Cardiac fibroblast (primary cell): Measurements from ENCODE around the gene ANKZF1.

Source experiments
- DNase-seq, 2 donors: peaks; one replicate each; pipeline versions ENCODE4 v3.0.0 to v3.0.0-alpha.2; 2010; ENCODE audit warnings: low read depth in 2 of 2
- H3K4me3 ChIP-seq, 2 donors: replicated peaks in 1 of 2; 1 replicate in 1 of 2; 2 replicates in 1 of 2; pipeline ENCODE4 v1.5.1; 2011; ENCODE audit warnings: low read depth in 2 of 2, low read length in 2 of 2, mild to moderate bottlenecking in 2 of 2, moderate library complexity in 1 of 2
- TF ChIP-seq, protein P1 (sequence below): IDR thresholded peaks from one replicate; pipeline ENCODE4 v1.5.1; 2011; ENCODE audit warnings: low read depth, mild to moderate bottlenecking, low read length, inconsistent platforms

Gene ANKZF1

DNA sequence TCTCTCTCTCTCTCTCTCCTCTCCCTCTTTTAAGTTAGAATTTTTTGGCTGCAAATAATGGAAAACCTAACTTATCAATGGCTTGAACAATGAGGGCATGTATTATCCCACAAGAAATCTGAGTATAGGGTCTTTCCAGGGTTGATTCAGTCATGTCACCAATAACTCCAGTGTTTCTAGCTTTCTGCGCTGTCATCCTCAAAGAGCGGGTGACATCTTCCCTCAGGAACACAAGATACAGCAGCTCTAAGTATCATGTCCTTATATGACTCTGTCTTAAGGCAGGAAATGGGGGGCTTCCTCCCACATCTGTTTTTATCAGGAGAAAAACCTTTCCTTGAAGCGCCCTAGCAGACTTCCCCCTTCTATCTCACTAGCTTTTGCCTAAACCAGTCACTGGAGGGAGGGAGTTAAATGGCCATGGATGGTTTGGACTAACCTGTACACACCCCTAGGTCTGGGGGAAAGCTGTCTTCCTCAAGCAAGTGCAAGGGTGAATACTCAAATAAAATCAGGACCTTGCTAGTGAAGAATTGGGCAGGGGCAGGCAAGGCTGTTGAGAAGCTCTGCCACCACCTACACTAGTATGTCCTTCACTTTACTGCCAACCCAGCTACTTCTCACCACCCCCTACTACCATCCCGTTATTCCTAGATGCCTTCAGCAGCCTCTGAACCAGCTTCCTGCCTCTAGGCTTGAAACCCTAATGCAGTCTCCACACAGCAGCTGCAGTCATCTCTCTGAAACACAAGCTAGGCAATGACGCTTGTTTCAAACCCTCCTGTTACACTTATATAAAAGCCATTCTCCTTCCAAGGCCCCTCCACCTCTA is 31.6 kb downstream of the ANKZF1 start:
- DNase-seq: no peak
- TF ChIP-seq, protein P1, sequence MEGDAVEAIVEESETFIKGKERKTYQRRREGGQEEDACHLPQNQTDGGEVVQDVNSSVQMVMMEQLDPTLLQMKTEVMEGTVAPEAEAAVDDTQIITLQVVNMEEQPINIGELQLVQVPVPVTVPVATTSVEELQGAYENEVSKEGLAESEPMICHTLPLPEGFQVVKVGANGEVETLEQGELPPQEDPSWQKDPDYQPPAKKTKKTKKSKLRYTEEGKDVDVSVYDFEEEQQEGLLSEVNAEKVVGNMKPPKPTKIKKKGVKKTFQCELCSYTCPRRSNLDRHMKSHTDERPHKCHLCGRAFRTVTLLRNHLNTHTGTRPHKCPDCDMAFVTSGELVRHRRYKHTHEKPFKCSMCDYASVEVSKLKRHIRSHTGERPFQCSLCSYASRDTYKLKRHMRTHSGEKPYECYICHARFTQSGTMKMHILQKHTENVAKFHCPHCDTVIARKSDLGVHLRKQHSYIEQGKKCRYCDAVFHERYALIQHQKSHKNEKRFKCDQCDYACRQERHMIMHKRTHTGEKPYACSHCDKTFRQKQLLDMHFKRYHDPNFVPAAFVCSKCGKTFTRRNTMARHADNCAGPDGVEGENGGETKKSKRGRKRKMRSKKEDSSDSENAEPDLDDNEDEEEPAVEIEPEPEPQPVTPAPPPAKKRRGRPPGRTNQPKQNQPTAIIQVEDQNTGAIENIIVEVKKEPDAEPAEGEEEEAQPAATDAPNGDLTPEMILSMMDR: no peak
- H3K4me3 ChIP-seq: no peak overlapping the region

DNA sequence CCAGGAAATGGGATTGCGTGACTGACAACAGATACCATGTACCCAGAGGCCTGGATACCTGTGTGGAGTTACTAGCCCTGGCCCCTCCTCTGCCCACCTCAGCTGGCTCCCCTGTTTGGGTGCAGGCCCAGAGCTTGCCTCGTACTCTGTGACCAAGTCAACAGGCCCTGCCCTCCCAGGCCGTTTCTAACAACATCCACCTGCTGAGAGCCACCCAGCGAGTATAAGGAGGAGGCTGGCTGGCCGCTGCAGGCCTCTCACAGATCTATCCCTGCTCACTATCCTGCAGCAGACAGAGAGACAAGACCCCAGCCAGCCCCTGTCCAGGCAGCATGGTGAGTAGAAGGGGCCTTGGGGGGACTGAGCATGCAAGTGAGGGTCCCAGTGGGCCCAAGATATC is 36.6 kb downstream of the ANKZF1 start:
- TF ChIP-seq, protein P1: no peak
- no peak for DNase-seq
- H3K4me3 ChIP-seq: no peak overlapping the region

DNA sequence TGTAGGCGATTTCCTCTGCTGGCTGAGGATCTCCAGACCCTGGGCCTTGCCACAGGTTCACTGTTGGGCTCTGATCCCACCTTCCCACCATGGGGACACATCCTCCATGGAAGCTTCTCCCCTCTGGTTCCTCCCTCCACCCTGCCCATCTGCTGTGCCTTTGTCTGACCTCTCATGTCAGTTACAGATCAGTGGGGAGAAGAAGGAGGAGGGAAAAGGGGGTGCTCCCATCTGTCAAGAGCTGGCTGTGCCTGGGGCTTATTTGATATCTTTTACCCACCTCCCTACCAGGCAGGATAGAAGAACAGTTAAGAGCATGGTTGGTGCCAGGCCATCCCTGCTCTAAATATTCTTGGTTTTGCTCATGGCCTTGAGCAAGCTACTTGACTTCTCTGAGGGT is 37.3 kb downstream of the ANKZF1 start:
- no peak overlapping the region for H3K4me3 ChIP-seq
- DNase-seq: no peak
- TF ChIP-seq, protein P1: no peak

DNA sequence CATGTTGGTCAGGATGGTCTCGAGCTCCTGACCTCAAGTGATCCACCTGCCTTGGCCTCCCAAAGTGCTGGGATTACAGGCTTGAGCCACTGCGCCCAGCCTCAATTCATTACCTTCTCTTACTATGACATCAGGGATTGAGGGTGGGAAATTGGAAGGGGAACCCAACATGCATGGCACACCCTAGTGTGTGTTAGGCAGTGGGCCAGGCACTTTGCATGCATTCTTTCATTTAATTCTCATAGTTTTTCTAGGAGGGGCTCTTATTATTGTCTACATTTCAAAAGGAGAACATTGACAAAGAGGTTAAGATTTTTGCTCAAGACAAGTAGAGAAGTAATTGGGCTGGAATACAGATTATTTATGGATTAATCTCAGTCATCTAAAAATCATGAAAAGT is 38.7 kb downstream of the ANKZF1 start:
- DNase-seq: no peak
- TF ChIP-seq, protein P1: no peak
- H3K4me3 ChIP-seq: no peak overlapping the region

DNA sequence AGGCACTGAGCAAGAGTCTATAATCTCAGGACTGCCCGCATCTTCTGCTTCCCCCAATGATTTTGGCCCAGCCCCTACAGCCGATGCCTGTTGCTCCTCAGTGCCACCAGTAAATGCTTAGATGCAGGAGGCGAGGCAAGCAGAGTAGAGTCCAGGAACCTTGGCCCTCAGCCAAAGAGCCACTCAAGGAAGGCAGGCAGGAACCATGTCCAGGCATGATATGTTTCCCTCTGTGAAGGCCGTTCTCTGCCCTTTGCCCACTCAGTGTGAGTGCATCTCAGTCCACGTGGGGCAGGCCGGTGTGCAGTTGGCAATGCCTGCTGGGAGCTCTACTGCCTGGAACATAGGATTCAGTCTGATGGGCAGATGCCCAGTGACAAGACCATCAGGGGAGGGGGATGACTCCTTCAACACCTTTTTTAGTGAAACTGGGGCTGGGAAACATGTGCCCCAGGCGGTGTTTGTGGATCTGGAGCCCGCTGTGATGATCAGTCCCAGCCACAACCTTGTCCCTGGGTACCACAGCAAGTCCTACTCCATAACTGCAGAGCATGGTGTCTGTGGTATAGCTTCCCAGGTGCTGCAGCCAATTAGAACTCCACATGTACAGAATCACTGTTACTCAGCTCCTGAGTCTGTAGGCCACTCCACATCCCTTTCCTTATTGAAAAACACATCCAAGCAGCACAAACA is 39.9 kb downstream of the ANKZF1 start:
- DNase-seq: no peak

DNA sequence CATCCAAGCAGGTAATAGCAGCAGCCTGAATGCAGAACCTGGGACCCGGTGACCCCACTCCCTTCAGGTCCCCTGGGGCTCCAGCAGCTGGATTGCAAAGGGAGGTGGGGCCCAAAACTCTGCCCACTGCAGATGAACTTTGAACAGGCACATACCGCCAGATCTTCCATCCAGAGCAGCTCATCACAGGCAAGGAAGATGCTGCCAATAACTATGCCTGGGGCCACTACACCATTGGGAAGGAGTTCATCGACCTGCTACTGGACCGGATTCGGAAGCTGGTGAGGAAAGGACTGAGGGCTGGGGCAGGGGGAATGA is 40.4 kb downstream of the ANKZF1 start:
- DNase-seq: no peak
- TF ChIP-seq, protein P1: no peak

More for the DNA sequence above, 39.9 kb downstream of the ANKZF1 start:
- TF ChIP-seq, protein P1: no peak
- no peak overlapping the region for H3K4me3 ChIP-seq

More for the DNA sequence above, 40.4 kb downstream of the ANKZF1 start:
- H3K4me3 ChIP-seq: no peak overlapping the region
